Gastrocnemius medialis (tissue), 4 donors: ENCODE results near the gene JAG1.

Experiments
- CTCF ChIP-seq, 5 experiments: fragments of 450-650 bp in 3 of 5; fragments of 200-600 bp in 2 of 5; sonication (generic) in 2 of 5; IDR thresholded peaks in 4 of 5; conservative IDR thresholded peaks in 1 of 5; 1 replicate in 4 of 5; 2 replicates in 1 of 5; pipeline ENCODE4 v1.5.1; 2016 to 2019; ENCODE audit warnings: antibody characterized with exemption in 5 of 5, mild to moderate bottlenecking in 3 of 5, moderate library complexity in 3 of 5
- POLR2A ChIP-seq, 2 donors: fragments of 450-650 bp; IDR thresholded peaks; one replicate each; pipeline ENCODE4 v1.6.1; 2017; ENCODE audit warnings: antibody characterized with exemption in 2 of 2, mild to moderate bottlenecking in 2 of 2, moderate library complexity in 2 of 2

GRCh38 chr20:10653599-10654249 lies 20.1 kb downstream of the JAG1 start:
- TF ChIP-seq CTCF (IDR thresholded peaks at IDR 0.05 in 4 of 5, conservative IDR thresholded peaks at IDR 0.05 in 1 of 5) (no peak), POLR2A (IDR thresholded peaks at IDR 0.05) (no peak)
